Stimulated activated naive CD8-positive, alpha-beta T cell treated with anti-CD3 and anti-CD28 coated beads, Interleukin-15, amount 100 ng/mL, for 72 hours (primary cell): ENCODE results near the gene DOCK4.

ENCODE experiments used
- ATAC-seq: fragments of 150-1000 bp; cut with Tn5 transposase; 2 replicates; pipeline ENCODE4 v1.10.0; 2021; ENCODE audit warnings: mild to moderate bottlenecking, moderate library complexity
- DNase-seq, 2 donors: peaks; one replicate each; pipeline ENCODE4 v3.0.0; 2021 to 2022
- H3K27ac Mint-ChIP-seq, 2 donors: one replicate each; pipeline ENCODE4 v1.8.0; 2022; ENCODE audit warnings: mild to moderate bottlenecking in 2 of 2, mixed read lengths in 2 of 2, moderate library complexity in 2 of 2
- H3K27me3 Mint-ChIP-seq: one replicate; pipeline ENCODE4 v1.8.0; 2022; ENCODE audit warnings: mixed read lengths
- H3K4me1 Mint-ChIP-seq: one replicate; pipeline ENCODE4 v1.8.0; 2022; ENCODE audit warnings: mild to moderate bottlenecking, mixed read lengths
- H3K4me3 Mint-ChIP-seq, 2 donors: one replicate each; pipeline ENCODE4 v1.8.0; 2022; ENCODE audit warnings: mild to moderate bottlenecking in 2 of 2, mixed read lengths in 2 of 2, moderate library complexity in 1 of 2
- H3K9me3 Mint-ChIP-seq, 2 donors: one replicate each; pipeline ENCODE4 v1.8.0; 2022; ENCODE audit warnings: mixed read lengths in 2 of 2

Gene DOCK4

GRCh38 chr7:111958896-111959295, 247.3 kb downstream of the DOCK4 start:
- DNase-seq, result no peak
- ATAC-seq, result no peak
- H3K4me3 Mint-ChIP-seq, result no peak overlapping the region
- no peaks in the 10 kb centered on the region for H3K4me1 Mint-ChIP-seq
- no peaks in the 10 kb centered on the region for H3K27me3 Mint-ChIP-seq
- H3K27ac Mint-ChIP-seq, result no peak overlapping the region
- H3K9me3 Mint-ChIP-seq, result no peaks in the 10 kb centered on the region

GRCh38 chr7:111958431-111958830, 247.8 kb downstream of the DOCK4 start:
- Mint-ChIP-seq H3K4me3 (no peak overlapping the region), H3K27ac (no peak overlapping the region), H3K27me3 (no peaks in the 10 kb centered on the region), H3K9me3 (no peaks in the 10 kb centered on the region), H3K4me1 (no peaks in the 10 kb centered on the region)
- ATAC-seq (no peak), DNase-seq (no peak)

- Mint-ChIP-seq H3K9me3 (no peaks in the 10 kb centered on the region), H3K4me1 (no peaks in the 10 kb centered on the region), H3K27me3 (no peaks in the 10 kb centered on the region), H3K27ac (no peak overlapping the region), H3K4me3 (no peak overlapping the region)
- DNase-seq, result no peak
- no peak for ATAC-seq
These were observed 250.6 kb downstream of the DOCK4 start for GRCh38 chr7:111955616-111956015.

- H3K4me3 Mint-ChIP-seq, result no peak overlapping the region
- H3K4me1 Mint-ChIP-seq, result no peaks in the 10 kb centered on the region
- H3K9me3 Mint-ChIP-seq, result no peaks in the 10 kb centered on the region
- no peak for DNase-seq
- no peak overlapping the region for H3K27ac Mint-ChIP-seq
- ATAC-seq, result no peak
- no peaks in the 10 kb centered on the region for H3K27me3 Mint-ChIP-seq
These were observed 251.5 kb downstream of the DOCK4 start for GRCh38 chr7:111954474-111955381.

GRCh38 chr7:111954056-111954455, 252.1 kb downstream of the DOCK4 start:
- no peak for DNase-seq
- H3K4me3 Mint-ChIP-seq, result no peak overlapping the region
- ATAC-seq, result no peak
- no peaks in the 10 kb centered on the region for H3K4me1 Mint-ChIP-seq
- no peaks in the 10 kb centered on the region for H3K27me3 Mint-ChIP-seq
- no peaks in the 10 kb centered on the region for H3K9me3 Mint-ChIP-seq
- no peak overlapping the region for H3K27ac Mint-ChIP-seq

GRCh38 chr7:111953611-111954010, 252.6 kb downstream of the DOCK4 start:
- H3K4me1 Mint-ChIP-seq, result no peaks in the 10 kb centered on the region
- no peaks in the 10 kb centered on the region for H3K27me3 Mint-ChIP-seq
- H3K9me3 Mint-ChIP-seq, result no peaks in the 10 kb centered on the region
- no peak overlapping the region for H3K27ac Mint-ChIP-seq
- DNase-seq (no peak), ATAC-seq (peak; percentile 61)
- H3K4me3 Mint-ChIP-seq, result no peak overlapping the region

- ATAC-seq (no peak), DNase-seq (no peak)
- no peaks in the 10 kb centered on the region for H3K27me3 Mint-ChIP-seq
- no peaks in the 10 kb centered on the region for H3K9me3 Mint-ChIP-seq
- no peak overlapping the region for H3K4me3 Mint-ChIP-seq
- H3K4me1 Mint-ChIP-seq, result no peaks in the 10 kb centered on the region
- H3K27ac Mint-ChIP-seq, result no peak overlapping the region
These were observed 253.4 kb downstream of the DOCK4 start for GRCh38 chr7:111952783-111953182.

GRCh38 chr7:111951052-111951451, 255.1 kb downstream of the DOCK4 start:
- ATAC-seq (no peak), DNase-seq (no peak)
- Mint-ChIP-seq H3K4me3 (no peak overlapping the region), H3K27ac (no peak overlapping the region), H3K9me3 (no peaks in the 10 kb centered on the region), H3K27me3 (no peaks in the 10 kb centered on the region), H3K4me1 (no peaks in the 10 kb centered on the region)

GRCh38 chr7:111942450-111943081, 263.6 kb downstream of the DOCK4 start:
- no peak for ATAC-seq
- Mint-ChIP-seq H3K4me1 (no peaks in the 10 kb centered on the region), H3K4me3 (no peak overlapping the region), H3K27me3 (no peaks in the 10 kb centered on the region), H3K9me3 (peaks cover 11 to 16% of the 10 kb centered on the region in 2 donors), H3K27ac (no peak overlapping the region)
- DNase-seq, result no peak

- no peak for DNase-seq
- no peaks in the 10 kb centered on the region for H3K4me1 Mint-ChIP-seq
- no peak for ATAC-seq
- H3K27me3 Mint-ChIP-seq, result no peaks in the 10 kb centered on the region
- H3K9me3 Mint-ChIP-seq, result peaks cover 5 to 7% of the 10 kb centered on the region in 2 donors
- H3K4me3 Mint-ChIP-seq, result no peak overlapping the region
- no peak overlapping the region for H3K27ac Mint-ChIP-seq
These were observed 269.0 kb downstream of the DOCK4 start for GRCh38 chr7:111937163-111937562.

- H3K4me3 Mint-ChIP-seq, result no peak overlapping the region
- peaks cover 8% of the 10 kb centered on the region for H3K4me1 Mint-ChIP-seq
- no peaks in the 10 kb centered on the region for H3K9me3 Mint-ChIP-seq
- DNase-seq (no peak), ATAC-seq (no peak)
- no peak overlapping the region for H3K27ac Mint-ChIP-seq
- H3K27me3 Mint-ChIP-seq, result no peaks in the 10 kb centered on the region
These were observed 272.6 kb downstream of the DOCK4 start for GRCh38 chr7:111933609-111934008.

GRCh38 chr7:111931958-111932357, 274.2 kb downstream of the DOCK4 start:
- Mint-ChIP-seq H3K4me3 (no peak overlapping the region), H3K9me3 (no peaks in the 10 kb centered on the region), H3K4me1 (peaks cover 8% of the 10 kb centered on the region), H3K27ac (no peak overlapping the region), H3K27me3 (no peaks in the 10 kb centered on the region)
- no peak for DNase-seq
- ATAC-seq, result no peak

GRCh38 chr7:111931016-111931517, 275.1 kb downstream of the DOCK4 start:
- DNase-seq (no peak), ATAC-seq (no peak)
- no peak overlapping the region for H3K4me3 Mint-ChIP-seq
- peaks cover 9% of the 10 kb centered on the region for H3K4me1 Mint-ChIP-seq
- H3K27ac Mint-ChIP-seq, result peak overlapping the region in 1 of 2 donors; percentile 15
- H3K27me3 Mint-ChIP-seq, result peaks cover 6% of the 10 kb centered on the region
- no peaks in the 10 kb centered on the region for H3K9me3 Mint-ChIP-seq

GRCh38 chr7:111929264-111929663, 276.9 kb downstream of the DOCK4 start:
- peaks cover 12% of the 10 kb centered on the region for H3K27me3 Mint-ChIP-seq
- no peak overlapping the region for H3K27ac Mint-ChIP-seq
- peaks cover 12% of the 10 kb centered on the region for H3K4me1 Mint-ChIP-seq

GRCh38 chr7:111927353-111928019, 278.7 kb downstream of the DOCK4 start:
- no peaks in the 10 kb centered on the region for H3K9me3 Mint-ChIP-seq
- H3K4me1 Mint-ChIP-seq, result peaks cover 12% of the 10 kb centered on the region
- no peak overlapping the region for H3K4me3 Mint-ChIP-seq
- H3K27ac Mint-ChIP-seq, result no peak overlapping the region
- DNase-seq (no peak), ATAC-seq (no peak)
- peaks cover 12% of the 10 kb centered on the region for H3K27me3 Mint-ChIP-seq

More at GRCh38 chr7:111929264-111929663, 276.9 kb downstream of the DOCK4 start:
- no peak for DNase-seq
- ATAC-seq, result no peak
- Mint-ChIP-seq H3K9me3 (no peaks in the 10 kb centered on the region), H3K4me3 (no peak overlapping the region)

- peaks cover 8% of the 10 kb centered on the region for H3K27me3 Mint-ChIP-seq
- no peak overlapping the region for H3K4me3 Mint-ChIP-seq
- no peaks in the 10 kb centered on the region for H3K9me3 Mint-ChIP-seq
- H3K27ac Mint-ChIP-seq, result no peak overlapping the region
- ATAC-seq (no peak), DNase-seq (no peak)
- H3K4me1 Mint-ChIP-seq, result no peaks in the 10 kb centered on the region
These were observed 285.9 kb downstream of the DOCK4 start for GRCh38 chr7:111920329-111920728.
